ENCODE measurements around the gene STT3B.

Gene STT3B

DNA sequence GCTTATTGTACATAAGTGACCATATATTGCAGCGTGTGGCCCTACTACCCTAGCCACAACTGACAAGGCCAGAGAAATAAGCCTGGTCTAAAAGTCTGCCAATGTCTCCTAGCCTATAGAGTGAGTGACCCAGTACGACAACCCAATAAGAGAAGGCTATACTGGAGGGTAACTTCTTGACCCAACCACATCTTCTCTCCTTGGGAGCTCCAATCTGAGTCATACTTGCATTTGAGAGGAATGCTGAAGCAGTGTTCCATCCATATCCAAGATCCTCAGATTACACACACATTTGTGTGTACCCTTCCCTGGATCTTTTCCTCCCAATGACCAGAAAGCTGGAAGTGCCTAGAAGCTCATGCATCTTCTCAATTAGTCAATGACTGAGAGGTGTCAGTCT lies 11.3 kb upstream of the STT3B start:
- no peak for DNase-seq

GRCh38 chr3:31522152-31522551 lies 10.6 kb upstream of the STT3B start:
- no peak for DNase-seq

DNA sequence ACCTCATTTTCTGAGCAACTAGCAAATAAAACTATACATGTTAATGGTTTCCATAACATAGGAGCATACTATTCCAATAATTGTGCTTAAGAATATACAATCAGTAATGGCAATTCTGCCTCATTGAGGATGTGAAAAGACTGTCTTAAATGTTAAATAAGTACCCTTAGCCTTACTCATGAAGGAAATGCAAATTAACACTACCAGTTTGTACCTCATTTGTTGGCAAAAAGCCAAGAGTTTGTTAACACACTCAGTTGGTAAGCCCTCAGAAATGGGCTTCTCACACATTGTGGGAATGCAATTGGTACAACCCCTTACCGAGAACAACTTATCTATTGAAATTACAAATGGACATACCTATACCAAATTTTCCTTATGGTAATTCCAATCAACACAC lies 9.2 kb upstream of the STT3B start:
- DNase-seq: no peak

DNA sequence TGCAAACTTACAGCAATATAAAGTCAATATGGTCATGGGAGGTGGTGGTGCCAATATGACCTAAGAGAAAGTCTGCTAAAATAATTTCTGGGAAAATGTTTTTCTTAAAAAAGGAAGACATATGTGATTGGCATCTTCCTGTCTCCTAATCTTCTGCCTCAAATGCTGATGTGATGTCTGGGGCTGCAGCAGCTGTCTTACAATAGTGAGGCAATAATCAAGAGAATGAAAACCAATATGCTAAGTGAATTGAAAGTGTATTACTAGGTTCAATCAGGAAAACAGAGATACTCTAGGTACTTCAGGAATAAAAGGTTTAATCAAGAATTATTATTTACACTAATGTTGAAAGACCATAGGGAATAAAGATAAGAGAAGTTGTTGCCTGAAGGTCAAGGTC lies 7.2 kb upstream of the STT3B start:
- DNase-seq: no peak

DNA sequence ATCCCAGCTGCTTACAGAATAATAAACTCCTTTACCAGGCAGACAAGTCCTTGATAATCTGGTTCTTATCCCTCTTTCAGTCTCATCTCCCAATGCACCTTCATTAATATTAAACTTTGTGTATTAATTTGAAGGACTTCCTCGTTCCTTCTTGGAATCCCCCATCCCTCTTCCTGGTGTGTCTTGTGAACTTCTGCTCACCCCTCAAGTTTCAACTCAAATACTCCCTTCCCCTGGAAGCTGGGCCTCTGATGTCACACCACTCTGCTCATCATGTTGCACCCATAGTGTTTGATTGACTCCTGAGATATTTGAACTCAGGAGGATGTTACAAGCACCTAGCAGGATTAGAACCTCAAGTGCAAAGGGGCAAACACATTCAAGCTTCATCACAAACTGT lies 3.3 kb upstream of the STT3B start:
- DNase-seq: no peak

- DNase-seq: no peak
Measured at GRCh38 chr3:31530039-31530959, 2.4 kb upstream of the STT3B start.

DNA sequence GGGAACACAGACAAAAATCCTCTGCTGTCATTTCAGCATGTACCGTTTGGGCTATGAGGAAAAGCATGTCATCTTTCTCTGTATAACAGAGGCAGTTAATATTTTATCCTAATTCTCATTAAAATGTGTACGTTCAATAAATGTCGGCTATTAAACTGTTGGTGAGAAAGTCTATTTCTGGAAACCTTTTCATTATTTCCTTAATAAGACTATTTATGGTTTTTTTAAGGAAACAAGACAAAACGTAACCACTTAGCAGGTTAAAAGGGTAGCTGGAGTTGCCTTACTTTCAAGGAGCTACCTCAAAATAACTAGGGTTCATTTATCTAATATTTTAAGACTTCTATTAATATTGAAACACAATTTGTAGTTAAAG lies 1.8 kb upstream of the STT3B start:
- DNase-seq: no peak

GRCh38 chr3:31531452-31531991 lies 1.2 kb upstream of the STT3B start:
- DNase-seq: no peak

DNA sequence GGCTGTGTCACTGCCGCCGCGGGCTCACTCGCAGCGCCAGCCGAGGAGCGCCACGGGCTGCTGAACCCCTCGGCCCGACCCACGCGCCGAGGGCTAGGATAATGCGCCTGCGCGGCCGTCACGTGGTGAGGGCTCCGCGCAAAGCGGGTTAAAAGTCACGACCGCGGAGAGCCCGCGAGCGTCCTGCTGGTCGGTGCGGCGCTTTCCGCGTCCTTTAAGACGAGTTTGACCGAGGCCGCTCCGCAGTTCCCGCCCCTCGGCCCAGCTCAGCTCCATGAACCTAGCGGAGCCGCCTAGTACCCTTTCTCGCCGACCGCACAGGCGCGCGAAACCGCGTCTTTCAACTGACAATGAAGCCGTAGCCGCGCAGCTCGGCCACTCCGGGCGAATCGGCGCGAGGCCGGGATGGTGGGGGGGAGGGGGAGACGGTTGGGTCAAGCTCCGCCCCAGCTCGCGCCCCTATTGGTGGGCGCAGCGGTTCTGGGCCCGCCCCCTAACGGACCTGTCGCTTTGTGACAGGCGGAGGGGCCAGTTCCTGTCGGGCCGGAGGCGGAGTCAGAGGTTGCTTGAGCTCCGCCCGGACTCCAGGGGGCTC lies 636 bp upstream of the STT3B start:
- DNase-seq: peak; percentile 93 to 94

DNA sequence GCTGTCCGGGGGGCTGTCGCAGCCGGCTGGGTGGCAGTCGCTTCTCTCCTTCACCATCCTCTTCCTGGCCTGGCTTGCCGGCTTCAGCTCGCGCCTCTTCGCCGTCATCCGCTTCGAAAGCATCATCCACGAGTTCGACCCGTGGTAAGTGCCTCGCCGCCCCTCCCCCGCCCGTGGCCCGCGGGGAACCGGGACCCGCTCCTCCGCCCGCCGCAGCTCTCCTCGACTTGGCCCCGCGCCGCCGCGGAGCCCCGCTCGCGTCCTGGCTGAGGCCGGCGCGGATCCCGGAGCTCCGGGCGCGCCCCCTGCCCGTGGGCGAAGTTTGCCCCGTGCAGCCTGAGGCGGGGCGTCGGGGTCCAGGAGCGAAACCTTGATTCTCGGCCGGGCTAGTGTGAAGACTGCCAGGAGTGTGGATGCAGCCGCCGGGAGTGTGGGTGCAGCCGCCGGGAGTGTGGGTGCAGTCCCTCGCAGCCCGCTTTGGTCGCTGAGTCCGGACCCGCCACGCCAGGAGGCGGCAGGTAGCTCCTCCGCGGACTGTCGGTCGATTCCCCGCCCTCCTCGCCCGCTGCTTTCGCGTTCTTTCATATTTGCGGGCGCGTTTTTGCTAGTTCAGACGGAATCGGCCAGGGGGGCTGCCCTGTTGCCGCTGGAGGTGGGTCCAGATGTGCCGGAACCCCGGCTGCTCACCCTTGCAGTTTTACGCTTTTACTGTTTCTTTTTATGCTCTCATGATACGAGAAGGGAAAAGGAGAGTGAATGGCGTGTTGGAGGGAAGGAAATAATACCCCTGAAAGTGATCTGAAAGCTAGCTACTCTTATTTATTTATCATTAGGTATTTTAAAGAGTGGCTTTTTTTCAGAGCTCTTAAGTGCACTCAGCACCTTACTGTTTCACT lies 692 bp downstream of the STT3B start:
- DNase-seq: no peak

DNA sequence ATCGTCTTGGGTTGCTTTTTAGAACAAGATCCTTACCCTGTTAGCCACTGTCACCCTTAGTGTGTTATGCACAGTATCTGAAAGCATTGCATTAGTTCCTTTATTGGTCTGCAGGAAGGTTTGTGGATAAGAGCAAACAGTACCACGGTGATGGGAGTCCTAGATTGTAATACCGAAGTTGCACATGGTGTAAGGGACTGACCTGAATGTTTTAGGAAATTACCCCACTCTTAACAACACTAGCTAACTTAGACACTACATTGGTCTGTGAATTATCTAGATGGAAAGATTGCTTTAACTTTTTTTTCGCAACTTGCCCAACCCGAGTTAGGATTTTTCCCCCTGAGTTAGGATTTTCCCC lies 1.3 kb downstream of the STT3B start:
- no peak for DNase-seq

DNA sequence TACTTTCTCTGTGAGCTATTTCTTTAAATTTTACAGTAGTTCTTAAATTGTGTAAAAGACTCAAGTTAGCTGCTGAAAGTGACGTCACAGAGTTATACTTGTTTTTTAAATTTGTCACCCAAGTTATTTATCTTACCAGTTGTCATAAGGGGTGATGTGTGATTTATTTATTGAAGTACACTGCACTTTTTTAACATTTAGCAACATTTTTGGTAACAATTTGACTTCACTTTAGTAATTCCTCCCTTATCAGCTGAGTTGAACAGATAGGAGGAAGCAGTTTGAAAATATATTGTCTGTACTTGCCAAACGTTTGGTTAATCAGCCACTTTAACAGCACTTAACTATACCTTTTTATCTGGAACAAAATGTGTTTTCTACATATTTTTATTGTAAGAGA lies 3.8 kb downstream of the STT3B start:
- DNase-seq: no peak

- no peak for DNase-seq
Measured at GRCh38 chr3:31538801-31539200, 6.1 kb downstream of the STT3B start.

GRCh38 chr3:31539275-31539674 lies 6.5 kb downstream of the STT3B start:
- DNase-seq: no peak

DNA sequence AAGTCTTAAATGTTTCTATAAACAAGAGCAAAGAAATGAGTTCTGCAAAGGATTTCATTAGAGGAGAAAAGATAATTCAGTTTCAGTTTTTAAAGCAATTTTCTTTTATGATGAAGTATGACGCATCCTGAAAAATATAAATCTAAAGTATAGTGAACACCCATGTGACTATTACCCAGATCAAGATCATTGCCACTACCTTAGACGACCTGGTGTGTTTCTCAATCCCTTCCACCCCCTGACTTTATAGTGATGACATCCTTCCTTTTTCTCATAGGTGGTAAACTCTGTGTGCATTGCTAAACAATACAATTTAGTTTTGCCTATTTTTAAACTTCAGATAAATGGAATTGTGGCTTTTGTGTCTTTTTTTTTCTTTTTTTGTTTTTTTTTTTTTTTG lies 8.4 kb downstream of the STT3B start:
- no peak for DNase-seq

GRCh38 chr3:31542246-31542645 lies 9.5 kb downstream of the STT3B start:
- DNase-seq: no peak

DNA sequence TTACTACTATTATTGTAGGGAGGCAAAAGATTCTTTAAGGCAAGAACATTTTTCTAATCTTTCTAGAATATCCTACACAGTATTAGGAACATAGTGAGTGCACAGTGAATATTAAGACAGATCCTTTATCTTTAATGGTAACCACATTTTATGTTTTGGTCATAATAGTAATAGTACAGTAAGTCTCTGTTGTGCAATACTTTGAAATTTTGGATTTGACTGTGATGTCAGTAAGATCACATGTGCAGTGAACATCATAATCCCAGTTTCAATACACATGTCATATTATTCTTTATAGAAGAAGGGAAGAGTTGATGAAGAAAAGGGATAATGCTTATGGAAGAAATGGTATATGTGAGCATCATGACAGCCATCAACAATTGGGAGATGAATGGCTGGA lies 10.7 kb downstream of the STT3B start:
- no peak for DNase-seq

DNA sequence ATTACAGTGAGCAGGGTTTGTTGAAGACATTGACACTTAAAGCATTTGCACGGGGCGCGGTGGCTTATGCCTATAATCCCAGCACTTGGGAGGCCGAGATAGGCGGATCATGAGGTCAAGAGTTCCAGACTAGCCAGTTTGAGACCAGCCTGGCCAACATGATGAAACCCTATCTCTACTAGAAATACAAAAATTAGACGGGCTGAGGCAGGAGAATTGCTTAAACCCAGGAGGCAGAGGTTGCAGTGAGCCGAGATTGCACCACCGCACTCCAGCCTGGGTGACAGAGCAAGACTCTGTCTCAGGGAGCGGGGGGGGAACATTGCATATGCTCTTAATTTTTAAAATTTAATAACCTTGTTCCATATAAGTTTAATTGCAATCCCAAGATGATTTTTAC lies 11.9 kb downstream of the STT3B start:
- DNase-seq: no peak

DNA sequence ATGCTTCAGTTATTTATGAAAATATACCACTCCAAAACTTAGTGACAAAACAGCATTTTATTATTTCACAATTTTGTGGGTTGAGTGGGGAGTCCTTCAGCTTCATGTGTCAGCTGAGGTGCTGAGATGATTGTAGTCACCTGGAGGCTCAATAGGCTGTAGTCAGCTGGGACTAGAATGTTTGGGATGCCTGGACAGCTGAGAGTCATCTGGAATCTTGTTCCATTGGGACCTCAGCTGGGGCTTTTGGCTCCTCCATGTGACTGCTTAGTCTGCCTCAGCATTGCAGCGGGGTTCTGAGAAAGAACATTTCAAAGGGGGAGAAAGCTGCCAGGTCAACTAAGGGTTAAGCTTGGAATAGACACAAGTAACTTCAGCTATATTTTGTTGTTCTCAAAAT lies 13.4 kb downstream of the STT3B start:
- DNase-seq: no peak

- no peak for DNase-seq
Measured at GRCh38 chr3:31546725-31547124, 14.0 kb downstream of the STT3B start.

DNA sequence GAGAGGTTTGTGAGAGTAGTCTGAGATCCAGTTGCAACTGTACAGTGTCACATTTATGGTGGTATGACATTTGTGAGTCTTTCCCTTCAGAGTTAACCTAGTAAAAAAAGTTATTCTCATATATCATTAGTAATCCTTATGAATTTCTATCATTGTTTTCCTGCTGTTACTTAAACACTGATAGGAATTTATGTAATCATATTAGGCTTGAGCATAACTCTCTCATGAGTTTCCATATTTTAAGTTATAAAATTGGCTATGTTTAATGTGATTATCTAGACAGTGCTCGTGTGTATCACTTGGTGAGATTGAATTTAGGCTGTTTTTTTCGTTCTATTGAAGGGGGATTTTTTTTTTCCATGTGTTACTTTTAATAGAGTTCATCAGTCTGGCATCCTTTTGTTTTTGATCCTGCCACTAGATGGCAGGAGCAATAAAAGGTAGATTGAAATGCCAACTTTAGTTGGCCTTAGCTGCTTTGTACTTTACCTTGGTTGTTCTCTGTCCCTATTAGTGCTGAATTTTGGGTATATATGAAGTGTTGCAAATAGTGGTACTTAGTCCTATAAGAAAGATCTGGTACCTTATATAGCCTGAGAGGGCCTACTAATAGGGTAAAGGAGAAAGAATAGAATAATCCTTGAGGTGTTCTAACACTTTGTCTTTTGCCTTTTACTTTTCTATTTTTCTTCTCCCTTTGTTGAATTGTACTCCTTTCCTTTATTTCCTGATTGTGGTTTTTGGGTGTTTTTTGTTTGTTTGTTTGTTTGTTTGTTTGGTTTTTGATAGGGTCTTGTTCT lies 17.9 kb downstream of the STT3B start:
- no peak for DNase-seq

- DNase-seq: no peak
Measured at GRCh38 chr3:31551646-31552045, 18.9 kb downstream of the STT3B start.

DNA sequence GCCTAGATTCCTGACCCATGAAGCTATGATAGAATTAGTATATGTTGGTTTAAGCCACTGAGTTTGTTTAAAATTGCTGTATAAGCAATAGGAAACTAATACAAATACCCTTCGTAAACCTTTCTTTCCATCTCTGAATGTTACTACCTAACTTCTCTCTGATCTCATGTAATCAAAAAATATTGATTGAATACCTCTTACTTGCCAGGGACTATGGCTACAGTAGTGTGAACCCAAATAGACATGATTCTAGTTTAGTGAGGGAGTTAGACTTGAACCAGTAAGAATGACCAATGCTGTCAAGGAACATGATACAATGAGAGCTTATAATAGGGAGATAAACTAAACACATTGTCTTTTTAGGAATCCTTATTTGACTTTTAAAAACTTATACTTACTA lies 19.4 kb downstream of the STT3B start:
- no peak for DNase-seq
